ENCODE measurements around the gene BARD1. TPM values are rescaled to one million over a fixed set of nuclear protein-coding genes. Genes with fewer than 3 reads are reported as not detected.

BARD1 gene
- total and polyA plus RNA-seq, 2 of the 8 experiments (the other 6 are each of a cell fraction or from before 2014, with no cell fraction given) = 11.1 to 29.8 TPM

DNA sequence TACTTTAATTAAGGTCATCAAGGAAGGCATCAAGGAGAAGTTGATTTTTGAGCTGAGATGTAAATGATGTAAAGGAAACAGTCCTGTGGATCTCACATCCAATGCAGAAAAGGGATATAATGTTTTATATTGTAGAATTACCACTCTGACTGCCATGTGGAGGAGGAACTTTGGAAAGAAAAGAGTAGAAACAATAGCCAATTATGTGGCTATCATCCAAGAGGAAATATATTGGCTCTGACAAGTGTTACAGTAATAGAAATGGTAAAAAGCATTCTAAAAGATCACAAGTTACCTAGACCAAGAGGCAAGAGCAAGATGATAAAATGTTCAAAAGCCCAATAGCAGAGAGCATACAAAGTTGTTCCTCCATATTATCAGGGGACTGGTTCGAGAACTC is 26.8 kb downstream of the BARD1 start:
- FAIRE-seq = no peak
- CTCF ChIA-PET (ENCODE audit: partially characterized antibody) = no interaction called here
- TF ChIP-seq RAD21 (IDR thresholded peaks at IDR 0.05 in 1 of 2, conservative IDR thresholded peaks at IDR 0.05 in 1 of 2; ENCODE audit: low read depth in 2 of 2, low read length in 2 of 2) = no peak
- no peak for TF ChIP-seq MAFK (IDR thresholded peaks at IDR 0.05; ENCODE audit: low read depth, low read length)
- no peak for TF ChIP-seq RBBP5 (IDR thresholded peaks at IDR 0.05; ENCODE audit: borderline replicate concordance, low read depth, low read length)
- no peak for TF ChIP-seq HDAC2 (IDR thresholded peaks at IDR 0.05; ENCODE audit: borderline replicate concordance in 1 of 2, low read depth in 2 of 2, low read length in 2 of 2)
- no peak for TF ChIP-seq TCF12 (IDR thresholded peaks at IDR 0.05; ENCODE audit: low read depth, low read length)
- no peak for TF ChIP-seq CTBP2 (IDR thresholded peaks at IDR 0.05; ENCODE audit: borderline replicate concordance, insufficient read depth, insufficient read length, low read length)
- no peak for TF ChIP-seq BACH1 (IDR thresholded peaks at IDR 0.05; ENCODE audit: low read length)
- TF ChIP-seq TAF7 (optimal IDR thresholded peaks at IDR 0.05; ENCODE audit: borderline replicate concordance, low read depth, low read length) = no peak
- TF ChIP-seq CBX5 (IDR thresholded peaks at IDR 0.05; ENCODE audit: low read depth, low read length) = no peak

More for the DNA sequence above, 26.8 kb downstream of the BARD1 start:
- no peak overlapping the region for H2BK5ac ChIP-seq (ENCODE audit: low read depth, low read length)
- H4K5ac ChIP-seq (ENCODE audit: insufficient read length, low read depth, low read length) = no peak overlapping the region
- peaks cover 9 to 23% (median 21%) of the 10 kb centered on the region in 4 experiments for H3K36me3 ChIP-seq (ENCODE audit: control insufficient read depth in 2 of 4, insufficient read depth in 4 of 4, low read length in 3 of 4)
- no peak overlapping the region for H2AK5ac ChIP-seq (ENCODE audit: low read depth, low read length)
- no peaks in the 10 kb centered on the region for H3K27me3 ChIP-seq (replicated peaks in 1 of 4; ENCODE audit: control insufficient read depth in 3 of 4, extremely low read depth in 1 of 4, insufficient read depth in 3 of 4, low read length in 3 of 4)
- no peak overlapping the region for H3K14ac ChIP-seq (ENCODE audit: insufficient read length)
- no peaks in the 10 kb centered on the region for H3K79me1 ChIP-seq (ENCODE audit: low read depth, low read length)
- H2AFZ ChIP-seq (ENCODE audit: low read length) = no peak overlapping the region
- H3K9ac ChIP-seq (replicated peaks in 1 of 4; ENCODE audit: extremely low read depth in 1 of 4, low read depth in 3 of 4, low read length in 3 of 4) = no peak overlapping the region
- POLR2A ChIA-PET (ENCODE audit: partially characterized antibody) = no interaction called here
- H3K56ac ChIP-seq (replicated peaks; ENCODE audit: insufficient read length, low read depth, low read length) = no peak overlapping the region
- 92% methylated on average over 1 of the region's 1 CpG; no CpG with 5 or more reads in 1 of the 2 experiments for WGBS, 2 experiments (ENCODE audit: extremely low coverage in 1 of 2, insufficient coverage in 1 of 2, insufficient read length in 1 of 2, insufficient replicate concordance in 2 of 2, low coverage in 1 of 2, low lambda C conversion rate in 2 of 2, missing lambda C conversion rate in 1 of 2)
- H2BK120ac ChIP-seq (replicated peaks; ENCODE audit: low read depth, low read length) = no peak overlapping the region
- H4K91ac ChIP-seq (replicated peaks; ENCODE audit: insufficient read length, low read length) = no peak overlapping the region
- no peak overlapping the region for H3K4me2 ChIP-seq (ENCODE audit: insufficient read depth in 1 of 2, low read depth in 2 of 2, low read length in 2 of 2)
- peaks cover 0 to 3% (median 0%) of the 10 kb centered on the region in 4 experiments; a peak in 1 of 7 replicates for H3K4me1 ChIP-seq (replicated peaks in 1 of 4; ENCODE audit: control insufficient read depth in 3 of 4, insufficient read depth in 4 of 4, low read length in 3 of 4)
- DNase-seq (ENCODE audit: low read depth in 1 of 2, low spot score in 2 of 2) = no peak
- no peaks in the 10 kb centered on the region for H3K9me3 ChIP-seq (ENCODE audit: insufficient read depth in 2 of 2, low read depth in 1 of 2, low read length in 1 of 2)
- H2BK20ac ChIP-seq (ENCODE audit: low read length) = no peak overlapping the region
- H3K18ac ChIP-seq (ENCODE audit: extremely low read depth, low read length) = no peak overlapping the region
- H3K23me2 ChIP-seq (ENCODE audit: low read depth, low read length) = no peaks in the 10 kb centered on the region
- no peak overlapping the region for H3K23ac ChIP-seq (ENCODE audit: insufficient read length)
- peaks cover 2% of the 10 kb centered on the region in 2 experiments for H4K20me1 ChIP-seq (replicated peaks in 1 of 2; ENCODE audit: control insufficient read depth in 1 of 2, insufficient read depth in 2 of 2, low read length in 2 of 2)
- H3K4ac ChIP-seq (replicated peaks; ENCODE audit: insufficient read length, low read depth, low read length) = no peak overlapping the region
- no peak overlapping the region for H2BK12ac ChIP-seq (ENCODE audit: low read depth, low read length)
- H4K8ac ChIP-seq (ENCODE audit: extremely low read depth, insufficient read depth, low read length) = no peak overlapping the region
- H3K27ac ChIP-seq (ENCODE audit: low read depth, low read length) = no peak overlapping the region
- no peak overlapping the region for H3K4me3 ChIP-seq (ENCODE audit: extremely low read depth in 1 of 4, insufficient read depth in 2 of 4, low read depth in 3 of 4, low read length in 4 of 4)
- no peak overlapping the region for H2BK15ac ChIP-seq (ENCODE audit: low read length)
- H3K79me2 ChIP-seq (ENCODE audit: control insufficient read depth in 1 of 2, insufficient read depth in 2 of 2, low read length in 2 of 2) = peaks cover 0 to 50% of the 10 kb centered on the region in 2 experiments; a peak in 2 of 4 replicates
